Vein endothelial cell (primary cell): ENCODE measurements around the gene NT5DC4. TPM values are rescaled to one million over a fixed set of nuclear protein-coding genes. Genes with fewer than 3 reads are reported as not detected.

Source experiments
- total RNA-seq: library from RNA; depleted of rRNA; stranded (reverse); fragments of >200 nt; gene quantifications from 2 replicates; pipeline ENCODE4 v1.2.3, GENCODE V29; 2012

Gene NT5DC4
- total RNA-seq, result not detected in 2 replicates

DNA sequence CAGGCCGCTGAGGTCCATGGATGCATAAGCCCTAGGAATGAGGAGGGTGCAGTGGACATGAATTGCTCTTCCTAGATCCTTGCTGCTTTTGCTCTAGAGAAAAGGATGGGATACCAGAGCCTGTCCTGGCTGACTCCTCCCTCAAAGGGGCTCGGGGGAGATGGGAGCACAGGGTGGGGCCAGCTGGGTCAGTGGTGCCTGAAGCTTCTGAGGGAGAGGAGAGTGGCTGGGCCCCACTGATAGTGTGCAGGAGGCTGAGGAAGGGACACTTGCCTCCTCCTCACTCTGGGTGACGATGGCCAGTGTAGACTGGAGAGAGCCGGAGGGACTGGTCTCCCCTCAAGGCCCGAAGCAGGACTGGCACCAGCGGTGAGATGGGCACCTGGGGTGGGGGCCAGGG is at the start of gene NT5DC4:
Gene NT5DC4 (plus strand): TSS at position 236 of the 400 bp plus-strand sequence. CDS start 60 bp downstream, at position 296.

DNA sequence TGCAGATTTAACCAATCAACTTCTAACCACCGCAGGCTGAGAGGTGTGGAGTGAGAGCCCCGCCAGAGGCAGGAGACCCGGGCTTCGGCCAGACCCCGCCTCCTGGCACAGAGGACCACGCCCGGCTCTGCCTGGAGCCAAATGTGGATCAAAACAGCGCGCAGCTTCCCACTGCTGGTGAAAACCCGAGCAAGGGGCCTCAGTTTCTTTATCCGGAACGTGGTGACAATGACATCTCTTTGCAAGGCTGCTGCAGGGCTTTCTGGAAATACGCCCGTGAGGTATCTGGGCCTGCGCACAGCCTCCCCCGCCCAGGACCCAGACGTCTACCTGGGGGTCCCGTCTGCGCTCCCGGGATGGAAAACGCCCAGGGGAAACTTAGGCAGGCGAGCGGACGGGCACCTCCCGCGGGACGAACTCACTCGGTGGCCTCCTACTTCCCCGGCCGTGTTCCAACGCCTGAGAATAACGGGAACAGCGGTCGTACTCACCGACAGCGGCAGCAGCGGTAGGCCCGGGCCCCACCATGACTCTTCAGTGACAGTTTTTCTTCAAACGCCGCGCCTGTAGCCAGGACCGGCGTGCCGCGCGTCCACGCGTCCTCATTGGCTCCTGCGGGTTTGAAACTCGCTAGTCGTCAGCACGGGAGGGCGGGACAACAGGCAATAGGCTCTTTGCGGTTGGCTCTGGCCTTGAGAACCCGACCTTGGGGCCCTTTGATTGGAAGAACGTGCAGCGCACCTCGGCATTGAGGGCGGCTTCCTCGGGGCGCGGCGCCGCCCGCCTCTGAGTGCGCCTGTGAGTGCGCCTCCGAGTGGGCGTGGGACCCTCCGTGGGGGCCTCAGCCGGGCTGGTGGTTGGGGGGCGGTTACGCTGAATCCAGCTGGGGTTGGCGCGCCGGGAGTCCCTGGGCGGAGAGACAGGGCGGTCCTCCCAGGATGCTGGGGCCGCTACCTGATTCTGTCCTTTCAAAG is 43.5 kb downstream of the NT5DC4 start, which contains the start of gene CKAP2L:
Gene CKAP2L (minus strand): TSS at position 539 of the 974 bp plus-strand sequence. CDS start 11 bp downstream, at position 528.

DNA sequence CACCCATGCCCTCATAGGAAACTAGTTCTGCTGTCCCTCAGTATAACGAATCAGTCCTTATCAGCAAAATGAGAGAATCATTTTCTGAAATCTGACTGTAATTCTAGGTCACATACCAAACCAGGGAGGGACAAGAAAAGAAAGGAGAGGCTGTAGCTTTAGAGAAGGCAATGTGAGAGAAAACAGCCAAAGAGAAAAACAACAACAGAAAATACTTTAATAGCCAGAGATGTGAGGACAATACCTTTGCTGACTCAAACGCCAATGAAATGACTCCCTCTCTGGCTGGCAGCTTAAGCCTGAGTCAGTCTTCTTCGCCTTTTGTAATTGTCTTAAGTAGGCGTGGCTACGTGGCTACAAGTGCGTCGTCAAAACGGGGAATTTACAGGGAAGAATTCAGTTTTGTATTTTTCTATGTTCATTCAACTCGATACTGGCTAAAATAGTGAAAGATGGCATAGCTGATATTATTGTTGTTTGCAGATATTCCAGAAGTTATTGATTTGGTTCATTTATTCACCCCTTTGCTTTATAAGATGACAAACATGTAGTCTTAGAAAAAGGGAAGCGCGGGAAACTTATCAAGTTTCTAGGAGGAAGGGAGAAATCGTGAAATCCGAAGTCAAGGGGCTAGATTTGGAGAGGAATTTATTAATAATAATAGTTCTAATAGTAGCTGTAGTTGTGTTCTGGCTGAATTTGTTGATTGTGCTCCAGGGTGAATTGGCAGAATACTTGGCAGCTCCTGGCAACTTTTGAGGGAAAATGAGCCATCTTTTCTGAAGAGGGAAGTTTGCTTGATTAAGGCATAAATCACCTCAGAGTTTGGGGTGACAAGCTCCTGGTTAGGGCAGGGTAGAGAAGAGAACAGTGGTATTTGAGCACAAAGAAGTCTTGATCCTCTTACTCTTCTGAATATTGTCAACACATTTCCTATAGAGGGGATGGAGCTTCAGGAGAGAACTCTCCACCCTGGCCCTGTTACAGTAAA is 63.7 kb downstream of the NT5DC4 start, which contains the start of gene IL1A:
Gene IL1A (minus strand): TSS at position 295 of the 991 bp plus-strand sequence. CDS start 723 bp downstream, outside the sequence.

Other genes starting within 250 kb of the NT5DC4 start
- 63.4 and 63.5 TPM in 2 replicates for gene TTL, start 238.9 kb upstream of the NT5DC4 start, total RNA-seq
- gene POLR1B, start 178.6 kb upstream of the NT5DC4 start, total RNA-seq, result 21.2 and 28.4 TPM in 2 replicates
- 8.5 and 9.1 TPM in 2 replicates for gene CHCHD5, start 136.4 kb upstream of the NT5DC4 start, total RNA-seq
- gene SLC20A1, start 75.1 kb upstream of the NT5DC4 start, total RNA-seq, result 39.5 and 77.1 TPM in 2 replicates
- 6.2 and 12.2 TPM in 2 replicates for gene CKAP2L, start 43.6 kb downstream of the NT5DC4 start, total RNA-seq
- gene IL1A, start 63.5 kb downstream of the NT5DC4 start, total RNA-seq, result 0.33 and 0.57 TPM in 2 replicates
- gene IL1B, start 115.8 kb downstream of the NT5DC4 start, total RNA-seq, result 0.19 and 0.33 TPM in 2 replicates
- gene IL37, start 190.1 kb downstream of the NT5DC4 start, total RNA-seq, result 0.19 TPM in 1 of 2 replicates, not detected in the other